Measurements from ENCODE around the gene PARD6B. TPM values are rescaled to one million over a fixed set of nuclear protein-coding genes. Genes with fewer than 3 reads are reported as not detected.
A peak's percentile ranks its signal among the peaks of the same experiment; 100 is the strongest.

Gene PARD6B
- total and polyA plus RNA-seq, 2 of the 13 experiments (the other 11 are each of a cell fraction or from before 2014, with no cell fraction given), result 6.9 to 22.2 TPM

GRCh38 chr20:50694379-50695134 is 36.8 kb upstream of the PARD6B start (continued):
- no peak for TF ChIP-seq ZSCAN20 (CRISPR knock-in tag; IDR thresholded peaks at IDR 0.05; ENCODE audit: borderline replicate concordance)
- TF ChIP-seq CCDC6 (CRISPR knock-in tag; IDR thresholded peaks at IDR 0.05), result no peak
- no peak for TF ChIP-seq ZNF775 (CRISPR knock-in tag; IDR thresholded peaks at IDR 0.05; ENCODE audit: borderline replicate concordance)
- no peak for TF ChIP-seq AGO1 (IDR thresholded peaks at IDR 0.05; ENCODE audit: low read depth, low read length, poor library complexity, severe bottlenecking)
- TF ChIP-seq ZNF629 (CRISPR knock-in tag; conservative IDR thresholded peaks at IDR 0.05), result no peak
- no peak for TF ChIP-seq ZNF841 (CRISPR knock-in tag; IDR thresholded peaks at IDR 0.05; ENCODE audit: borderline replicate concordance)
- TF ChIP-seq NFRKB (IDR thresholded peaks at IDR 0.05), result no peak
- no peak for TF ChIP-seq ZNF430 (CRISPR knock-in tag; IDR thresholded peaks at IDR 0.05)
- no peak for TF ChIP-seq NFE2 (CRISPR knock-in tag; IDR thresholded peaks at IDR 0.05)
- TF ChIP-seq SAP130 (CRISPR knock-in tag; IDR thresholded peaks at IDR 0.05; ENCODE audit: low read depth), result no peak
- TF ChIP-seq SKI (IDR thresholded peaks at IDR 0.05; ENCODE audit: partially characterized antibody), result no peak
- 0 out of 2 replicates have a peak, but pooled peaks have one; percentile 52 for TF ChIP-seq CHD4 (IDR thresholded peaks at IDR 0.05; ENCODE audit: borderline replicate concordance, low read length)
- TF ChIP-seq ZNF143 (CRISPR knock-in tag; IDR thresholded peaks at IDR 0.05), result no peak
- TF ChIP-seq ZNF780A (CRISPR knock-in tag; IDR thresholded peaks at IDR 0.05), result no peak
- no peak for TF ChIP-seq DNMT1 (CRISPR knock-in tag; IDR thresholded peaks at IDR 0.05)
- no peak for TF ChIP-seq HMGXB4 (CRISPR knock-in tag; IDR thresholded peaks at IDR 0.05; ENCODE audit: borderline replicate concordance in 1 of 2, low read depth in 1 of 2)
- TF ChIP-seq SP1 (IDR thresholded peaks at IDR 0.05), result no peak
- no peak for TF ChIP-seq SP1 (CRISPR knock-in tag; IDR thresholded peaks at IDR 0.05)
- no peak for TF ChIP-seq RNF2 (conservative IDR thresholded peaks at IDR 0.05; ENCODE audit: low read depth)
- TF ChIP-seq JUN (CRISPR knock-in tag; IDR thresholded peaks at IDR 0.05), result no peak
- no peak for TF ChIP-seq IKZF5 (CRISPR knock-in tag; IDR thresholded peaks at IDR 0.05)
- TF ChIP-seq RCOR2 (CRISPR knock-in tag; IDR thresholded peaks at IDR 0.05), result no peak
- TF ChIP-seq CHCHD3 (CRISPR knock-in tag; IDR thresholded peaks at IDR 0.05), result no peak
- TF ChIP-seq ARID5B (CRISPR knock-in tag; IDR thresholded peaks at IDR 0.05), result no peak
- no peak for TF ChIP-seq KDM2A (CRISPR knock-in tag; IDR thresholded peaks at IDR 0.05; ENCODE audit: borderline replicate concordance, low read depth)
- TF ChIP-seq ZNF616 (CRISPR knock-in tag; IDR thresholded peaks at IDR 0.05; ENCODE audit: low read depth), result no peak

All from HepG2 (cell line).